C4-2B (cell line): ENCODE results near the gene GPBAR1.

Experiments used
- H3K27ac ChIP-seq: fragments of 450-650 bp; 2 replicates; pipeline ENCODE4 v1.5.1; 2017
- ZFX ChIP-seq: fragments of 450-650 bp; IDR thresholded peaks from 2 replicates; pipeline ENCODE4 v1.6.1; 2017
- TF ChIP-seq, protein P1 (sequence below): fragments of 450-650 bp; conservative IDR thresholded peaks from 2 replicates; pipeline ENCODE4 v1.5.1; 2017; ENCODE audit warnings: mild to moderate bottlenecking

GPBAR1 gene

DNA sequence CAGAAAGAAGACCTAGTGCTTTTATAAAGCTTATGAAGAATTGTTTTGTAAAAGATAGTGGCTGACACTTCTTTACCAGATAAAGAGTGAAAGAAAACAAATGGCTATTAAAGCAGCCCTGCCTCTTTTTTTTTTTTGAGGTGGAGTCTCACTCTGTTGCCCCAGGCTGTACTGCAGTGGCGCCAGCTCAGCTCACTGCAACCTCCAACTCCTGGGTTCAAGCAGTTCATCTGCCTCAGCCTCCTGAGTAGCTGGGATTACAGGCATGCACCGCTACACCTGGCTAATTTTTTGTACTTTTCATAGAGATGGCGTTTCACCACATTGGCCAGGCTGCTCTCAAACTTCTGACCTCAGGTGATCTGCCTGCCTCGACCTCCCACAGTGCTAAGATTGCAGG, 31.0 kb upstream of the GPBAR1 start:
- no peak overlapping the region for H3K27ac ChIP-seq
- TF ChIP-seq, protein P1, sequence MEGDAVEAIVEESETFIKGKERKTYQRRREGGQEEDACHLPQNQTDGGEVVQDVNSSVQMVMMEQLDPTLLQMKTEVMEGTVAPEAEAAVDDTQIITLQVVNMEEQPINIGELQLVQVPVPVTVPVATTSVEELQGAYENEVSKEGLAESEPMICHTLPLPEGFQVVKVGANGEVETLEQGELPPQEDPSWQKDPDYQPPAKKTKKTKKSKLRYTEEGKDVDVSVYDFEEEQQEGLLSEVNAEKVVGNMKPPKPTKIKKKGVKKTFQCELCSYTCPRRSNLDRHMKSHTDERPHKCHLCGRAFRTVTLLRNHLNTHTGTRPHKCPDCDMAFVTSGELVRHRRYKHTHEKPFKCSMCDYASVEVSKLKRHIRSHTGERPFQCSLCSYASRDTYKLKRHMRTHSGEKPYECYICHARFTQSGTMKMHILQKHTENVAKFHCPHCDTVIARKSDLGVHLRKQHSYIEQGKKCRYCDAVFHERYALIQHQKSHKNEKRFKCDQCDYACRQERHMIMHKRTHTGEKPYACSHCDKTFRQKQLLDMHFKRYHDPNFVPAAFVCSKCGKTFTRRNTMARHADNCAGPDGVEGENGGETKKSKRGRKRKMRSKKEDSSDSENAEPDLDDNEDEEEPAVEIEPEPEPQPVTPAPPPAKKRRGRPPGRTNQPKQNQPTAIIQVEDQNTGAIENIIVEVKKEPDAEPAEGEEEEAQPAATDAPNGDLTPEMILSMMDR = no peak
- no peak for TF ChIP-seq ZFX

DNA sequence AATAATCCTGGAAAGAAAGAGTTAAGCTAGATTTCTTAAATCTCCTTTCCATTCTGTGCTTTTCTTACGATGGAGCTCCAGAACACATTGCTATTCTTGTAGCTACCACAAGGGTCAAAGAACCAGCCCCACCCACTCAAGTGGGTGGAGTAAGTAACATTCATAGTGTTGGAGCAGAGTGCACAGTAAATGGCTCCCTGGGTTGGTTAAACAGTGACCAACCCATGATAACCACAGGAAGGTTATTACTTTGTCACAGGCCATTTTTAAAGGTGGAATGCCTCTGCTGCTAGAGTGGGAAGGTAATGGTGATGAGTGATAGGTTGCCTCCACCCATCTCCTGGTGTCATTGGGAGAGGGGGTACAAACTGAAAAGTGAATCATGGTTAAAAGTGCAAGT, 29.9 kb upstream of the GPBAR1 start:
- TF ChIP-seq ZFX = no peak
- TF ChIP-seq, protein P1 = no peak; the same call in 1 of the 2 replicates
- H3K27ac ChIP-seq = no peak overlapping the region

DNA sequence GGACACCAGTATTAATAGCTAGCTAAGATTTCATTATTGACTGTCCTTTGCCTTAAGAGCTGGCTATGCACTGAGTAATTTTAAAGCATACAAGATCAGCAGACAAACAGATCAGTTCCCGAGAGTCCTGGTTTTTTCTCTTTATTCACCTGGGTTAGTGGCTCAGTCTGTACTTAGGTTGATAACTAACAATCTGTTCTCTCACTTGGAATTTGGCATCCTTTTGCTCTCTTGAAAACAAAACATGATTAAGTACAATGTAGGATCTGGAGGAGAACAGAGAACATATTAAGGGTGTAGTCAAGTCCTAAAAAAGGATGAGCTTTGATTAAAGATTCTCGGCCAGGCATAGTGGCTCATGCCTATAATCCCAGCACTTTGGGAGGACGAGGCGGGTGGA, 27.3 kb upstream of the GPBAR1 start:
- H3K27ac ChIP-seq = no peak overlapping the region

DNA sequence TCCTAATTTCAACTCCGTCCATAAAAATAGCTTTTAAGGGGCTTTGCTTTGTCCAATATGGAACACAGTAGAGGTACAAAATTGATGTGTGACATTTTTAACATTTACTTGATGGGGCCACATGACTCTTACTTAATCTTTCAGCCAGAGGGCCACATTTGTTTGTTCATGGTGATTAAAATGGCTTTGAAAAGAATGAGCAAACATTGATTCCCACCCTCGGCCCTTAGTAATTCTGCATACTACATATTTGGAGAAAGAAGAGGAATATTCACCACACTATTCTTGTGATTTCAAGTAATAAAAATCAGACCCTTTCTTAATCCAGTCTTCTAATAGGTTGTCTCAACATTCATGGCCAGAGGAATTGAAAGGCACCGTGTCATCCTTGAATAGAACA, 26.3 kb upstream of the GPBAR1 start:
- TF ChIP-seq, protein P1 = no peak
- no peak for TF ChIP-seq ZFX
- H3K27ac ChIP-seq = no peak overlapping the region

More for the DNA sequence above, 27.3 kb upstream of the GPBAR1 start:
- no peak for TF ChIP-seq ZFX
- TF ChIP-seq, protein P1 = no peak

DNA sequence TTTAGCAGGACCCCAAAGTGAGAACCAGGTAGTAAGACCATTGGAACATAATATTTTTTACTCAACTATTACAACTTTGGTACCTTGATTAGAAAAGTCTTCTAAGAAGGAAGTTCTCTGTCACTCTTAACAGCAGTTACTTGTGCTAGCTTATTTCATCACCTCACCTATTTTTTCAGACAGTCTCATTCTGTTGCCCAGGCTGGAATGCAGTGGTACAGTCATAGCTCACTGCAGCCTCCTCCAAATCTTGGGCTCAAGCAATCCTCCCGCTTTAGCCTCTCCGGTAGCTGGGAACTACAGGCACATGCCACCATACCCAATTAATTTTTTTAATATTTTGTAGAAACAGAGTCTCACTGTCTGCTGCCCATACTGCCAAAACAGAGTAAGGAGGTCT, 25.8 kb upstream of the GPBAR1 start:
- TF ChIP-seq ZFX = no peak
- TF ChIP-seq, protein P1 = no peak
- no peak overlapping the region for H3K27ac ChIP-seq

DNA sequence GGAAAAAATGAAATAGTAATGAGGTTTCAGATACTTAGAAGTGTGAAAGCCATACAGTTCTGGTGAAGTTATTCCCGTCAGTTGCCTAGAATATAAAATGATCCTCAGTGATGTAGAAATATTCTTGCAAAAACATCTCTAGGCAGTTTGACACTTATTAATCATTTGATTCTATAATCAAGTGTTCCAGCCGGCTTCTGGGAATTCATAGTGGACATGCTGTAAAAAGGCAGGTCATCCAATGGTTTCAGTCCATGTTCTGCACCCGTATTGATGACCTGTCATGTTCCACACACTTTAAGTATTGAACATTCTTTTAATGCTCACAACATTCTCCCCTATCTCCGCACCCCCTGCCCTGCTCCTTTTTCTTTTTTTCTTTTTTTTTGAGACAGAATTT, 24.0 kb upstream of the GPBAR1 start:
- no peak overlapping the region for H3K27ac ChIP-seq
- TF ChIP-seq, protein P1 = no peak
- TF ChIP-seq ZFX = no peak

DNA sequence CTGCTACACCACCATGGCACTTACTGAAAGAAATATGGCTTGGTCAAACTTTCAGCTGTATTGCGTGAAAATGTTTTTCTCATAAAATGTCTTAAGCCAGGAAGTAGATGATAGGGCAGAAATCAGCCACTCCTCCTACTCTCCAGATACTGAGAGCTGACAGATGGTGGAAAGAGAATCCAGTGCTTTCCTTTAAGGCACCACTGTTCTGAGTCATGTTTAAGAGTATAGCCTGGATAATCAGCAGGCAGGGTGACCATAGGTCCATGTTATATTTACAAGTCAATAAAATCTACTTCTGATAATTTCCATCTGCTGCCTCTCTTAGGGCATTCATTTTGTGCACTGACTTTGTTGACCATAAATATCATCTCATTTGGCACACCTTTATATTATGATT, 21.9 kb upstream of the GPBAR1 start:
- H3K27ac ChIP-seq = no peak overlapping the region
- no peak for TF ChIP-seq ZFX
- TF ChIP-seq, protein P1 = no peak
